GM04504 (cell line): Measurements from ENCODE around the gene ERMN.
"Not testable (repeated sequence)": the region's sequence is repeated elsewhere in the genome, so short reads cannot be mapped to it uniquely, and the experiment has no call there.

Experiments used
- DNase-seq: peaks from one replicate; pipeline ENCODE4 v3.0.0-alpha.2; 2012; ENCODE audit warnings: low read depth

Gene ERMN, protein sequence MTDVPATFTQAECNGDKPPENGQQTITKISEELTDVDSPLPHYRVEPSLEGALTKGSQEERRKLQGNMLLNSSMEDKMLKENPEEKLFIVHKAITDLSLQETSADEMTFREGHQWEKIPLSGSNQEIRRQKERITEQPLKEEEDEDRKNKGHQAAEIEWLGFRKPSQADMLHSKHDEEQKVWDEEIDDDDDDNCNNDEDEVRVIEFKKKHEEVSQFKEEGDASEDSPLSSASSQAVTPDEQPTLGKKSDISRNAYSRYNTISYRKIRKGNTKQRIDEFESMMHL

DNA sequence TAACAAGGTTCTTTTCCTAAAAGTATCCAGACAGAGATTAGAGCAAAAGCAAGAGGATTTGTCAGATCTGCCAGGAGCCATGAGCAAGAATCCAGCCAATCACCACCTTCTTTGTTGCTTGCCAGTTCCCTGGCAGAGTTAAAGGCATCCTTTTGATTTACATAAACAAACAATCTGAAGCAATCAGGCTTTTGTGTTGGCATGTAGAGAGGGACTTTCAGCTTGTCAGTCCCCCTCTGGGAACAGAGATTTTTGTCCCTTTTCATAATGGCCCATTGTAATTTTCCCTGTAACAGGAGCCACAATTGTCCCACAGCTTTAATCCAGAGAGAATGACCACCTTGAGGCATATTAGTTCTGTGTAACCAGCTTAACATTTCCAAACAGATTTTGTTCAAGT, at the start of gene ERMN:
ERMN (minus strand) TSS at position 39 of the 400 bp plus-strand sequence. CDS start 182 bp downstream, outside the sequence.
- DNase-seq = no peak

DNA sequence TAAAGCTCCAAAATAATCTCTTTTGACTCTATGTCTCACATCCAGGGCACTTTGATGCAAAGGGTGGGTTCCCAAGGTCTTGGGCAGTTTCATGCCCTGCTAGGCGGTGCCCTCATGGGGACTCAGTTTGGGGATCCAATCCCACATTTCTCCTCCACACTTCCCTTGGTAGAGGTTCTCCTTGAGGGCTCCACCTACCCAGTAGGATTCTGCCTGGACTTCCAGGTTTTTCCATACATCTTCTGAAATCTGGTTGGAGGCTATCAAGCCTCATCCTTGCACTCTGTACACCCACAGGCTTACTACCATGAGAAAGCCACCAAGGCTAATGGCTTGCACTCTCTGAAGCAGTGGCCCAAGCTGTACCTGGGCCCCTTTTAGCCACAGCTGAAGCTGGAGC, 49.8 kb upstream of the ERMN start:
- DNase-seq = no peak

DNA sequence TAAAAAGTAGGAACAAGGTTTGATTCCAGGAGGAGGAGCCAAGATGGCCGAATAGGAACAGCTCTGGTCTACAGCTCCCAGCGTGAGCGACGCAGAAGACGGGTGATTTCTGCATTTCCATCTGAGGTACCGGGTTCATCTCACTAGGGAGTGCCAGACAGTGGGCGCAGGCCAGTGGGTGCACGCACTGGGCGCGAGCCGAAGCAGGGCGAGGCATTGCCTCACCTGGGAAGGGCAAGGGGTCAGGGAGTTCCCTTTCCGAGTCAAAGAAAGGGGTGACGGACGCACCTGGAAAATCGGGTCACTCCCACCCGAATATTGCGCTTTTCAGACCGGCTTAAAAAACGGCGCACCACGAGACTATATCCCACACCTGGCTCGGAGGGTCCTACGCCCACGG, 42.9 kb upstream of the ERMN start:
- not testable (repeated sequence) for DNase-seq

DNA sequence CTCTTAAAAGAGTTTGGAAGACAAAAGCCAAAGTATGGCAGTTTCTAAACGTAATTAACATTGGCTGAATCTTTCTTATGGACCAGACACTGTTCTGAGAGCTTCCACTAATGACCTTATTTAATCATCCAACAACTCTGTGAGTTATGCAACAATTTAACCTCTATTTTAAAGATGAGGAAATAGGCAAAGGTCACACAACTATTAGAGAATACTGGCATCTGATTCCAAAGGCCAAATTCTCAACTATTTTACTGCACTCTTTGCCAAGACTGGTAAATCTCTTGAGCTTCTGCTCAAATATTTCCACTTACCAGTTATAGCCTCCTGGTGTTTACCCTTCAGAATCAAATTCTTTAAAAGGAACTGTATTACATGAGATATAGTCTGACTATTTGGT, 42.1 kb upstream of the ERMN start:
- DNase-seq = no peak

DNA sequence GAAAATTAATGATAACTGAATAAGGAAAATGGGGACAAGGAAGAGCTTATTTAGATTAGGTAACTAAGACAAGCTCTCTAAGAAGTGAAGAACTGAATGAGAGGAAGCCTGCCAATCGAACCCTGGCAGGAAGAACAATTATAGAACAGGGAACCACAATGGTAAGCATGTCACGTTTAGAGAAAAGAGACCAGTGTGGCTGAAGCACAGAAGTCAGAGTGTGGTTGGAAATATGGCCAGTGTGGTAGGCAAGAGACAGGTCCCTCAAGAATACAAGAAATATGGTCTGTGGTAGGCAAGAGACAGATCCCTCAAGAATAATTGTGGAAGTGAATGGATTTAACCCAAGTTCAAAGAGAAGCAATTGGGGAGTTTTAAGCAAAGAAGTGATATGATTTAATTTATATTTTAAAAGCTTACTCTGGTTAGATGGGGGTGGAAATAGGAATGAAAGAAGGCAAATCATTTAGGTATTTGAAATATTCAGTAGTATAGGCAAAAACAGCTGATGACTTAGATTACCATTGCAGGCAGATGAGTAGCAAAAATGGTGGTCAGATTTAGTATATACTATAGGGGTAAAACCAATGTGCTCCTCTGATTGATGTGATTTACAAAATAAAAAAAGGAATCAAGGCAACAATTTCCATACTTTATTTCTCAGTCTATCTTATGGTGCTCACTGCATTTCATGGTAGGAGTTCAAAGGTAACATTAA, 38.8 kb upstream of the ERMN start:
- DNase-seq = no peak

DNA sequence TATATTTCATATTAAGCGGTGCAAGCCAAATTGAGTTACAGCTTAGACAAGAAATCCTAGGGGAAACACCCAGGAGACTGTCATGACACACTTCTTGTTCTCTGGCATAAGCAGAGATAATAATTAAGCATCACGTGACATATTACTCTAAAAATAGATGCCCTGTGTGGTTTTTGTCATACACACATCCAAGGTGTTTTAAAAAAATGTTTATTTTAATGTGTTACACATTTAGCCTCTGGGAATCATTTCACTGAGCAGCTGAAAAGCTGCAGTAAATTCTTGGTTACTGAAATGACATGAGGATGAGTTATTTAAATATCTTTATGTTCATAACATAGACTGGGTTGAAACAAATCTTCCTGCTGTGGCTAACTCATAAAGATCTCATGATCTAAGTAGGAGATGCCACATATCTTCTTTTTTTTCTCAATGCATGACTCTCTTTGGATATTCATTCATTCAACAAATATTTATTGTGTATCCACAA, 38.0 kb upstream of the ERMN start:
- peak; percentile 81 for DNase-seq

DNA sequence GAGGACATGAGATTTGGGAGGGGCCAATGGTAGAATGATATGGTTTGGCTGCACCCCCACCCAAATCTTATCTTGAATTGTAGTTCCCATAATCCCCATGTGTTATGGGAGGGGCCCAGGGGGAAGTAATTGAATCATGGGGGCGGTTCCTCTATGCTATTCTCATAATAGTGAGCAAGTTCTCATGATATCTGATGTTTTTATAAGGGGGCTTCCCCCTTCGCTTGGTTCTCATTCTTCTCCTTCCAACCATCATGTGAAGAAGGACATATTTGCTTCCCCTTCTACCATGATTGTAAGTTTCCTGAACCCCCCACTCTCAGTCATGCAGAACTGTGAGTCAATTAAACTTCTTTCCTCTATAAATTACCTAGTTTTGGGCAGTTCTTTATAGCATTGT, 37.0 kb upstream of the ERMN start:
- DNase-seq = no peak

DNA sequence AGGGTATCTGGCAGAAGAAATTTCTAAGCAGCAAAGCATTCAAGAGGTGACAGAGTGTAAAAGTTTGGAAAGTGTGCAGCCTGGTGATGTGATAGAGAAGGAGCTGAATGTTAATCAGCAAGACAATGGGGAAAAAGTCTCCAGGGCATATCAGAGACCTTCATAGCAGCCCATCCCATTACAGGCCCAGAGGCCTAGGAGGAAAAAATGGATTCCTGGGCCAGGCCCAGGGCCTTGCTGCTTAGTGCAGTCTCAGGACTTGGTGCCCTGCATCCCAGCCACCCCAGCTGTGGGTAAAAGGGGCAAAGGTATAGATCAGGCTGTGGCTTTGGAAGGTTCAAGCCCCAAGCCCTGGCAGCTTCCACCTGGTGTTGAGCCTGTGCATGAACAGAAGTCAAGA, 35.9 kb upstream of the ERMN start:
- DNase-seq = no peak

DNA sequence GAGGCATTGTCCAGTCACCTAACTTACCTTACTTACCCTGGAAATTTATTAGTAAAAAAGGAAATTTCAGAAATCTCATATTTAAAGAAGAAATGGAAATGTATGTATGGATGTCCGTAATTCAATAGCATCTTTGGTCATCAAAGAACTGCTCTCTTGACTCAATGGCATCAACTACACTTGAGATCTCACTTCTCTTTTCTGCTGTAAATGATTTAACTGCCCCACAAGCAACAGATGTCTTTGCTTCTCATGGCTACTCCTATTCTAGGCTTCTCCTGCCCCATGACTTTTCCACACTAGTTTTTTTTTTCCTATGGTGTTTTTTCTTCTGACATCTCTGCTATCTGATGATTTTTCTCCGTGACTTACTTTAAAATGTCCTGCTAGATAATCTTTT, 34.0 kb upstream of the ERMN start:
- DNase-seq = no peak

DNA sequence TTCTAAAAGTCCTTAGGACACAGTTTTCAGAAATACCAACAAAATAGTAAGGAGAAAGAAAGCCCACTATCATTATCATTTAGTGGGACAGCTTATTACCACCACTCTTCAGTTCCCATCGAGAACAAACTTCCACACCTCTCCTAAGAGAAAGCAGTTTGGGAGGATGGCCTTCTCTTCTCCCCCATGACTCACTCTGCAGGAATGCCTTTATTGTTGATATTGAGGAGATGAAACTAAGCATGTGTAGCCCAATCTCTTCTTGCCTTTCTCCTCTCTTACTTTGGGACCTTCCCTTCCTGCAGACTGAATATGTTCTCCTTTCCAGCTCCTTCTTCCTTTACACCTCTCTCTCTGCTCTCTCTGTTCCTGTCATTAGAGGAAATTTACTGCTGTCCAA, 30.0 kb upstream of the ERMN start:
- no peak for DNase-seq

DNA sequence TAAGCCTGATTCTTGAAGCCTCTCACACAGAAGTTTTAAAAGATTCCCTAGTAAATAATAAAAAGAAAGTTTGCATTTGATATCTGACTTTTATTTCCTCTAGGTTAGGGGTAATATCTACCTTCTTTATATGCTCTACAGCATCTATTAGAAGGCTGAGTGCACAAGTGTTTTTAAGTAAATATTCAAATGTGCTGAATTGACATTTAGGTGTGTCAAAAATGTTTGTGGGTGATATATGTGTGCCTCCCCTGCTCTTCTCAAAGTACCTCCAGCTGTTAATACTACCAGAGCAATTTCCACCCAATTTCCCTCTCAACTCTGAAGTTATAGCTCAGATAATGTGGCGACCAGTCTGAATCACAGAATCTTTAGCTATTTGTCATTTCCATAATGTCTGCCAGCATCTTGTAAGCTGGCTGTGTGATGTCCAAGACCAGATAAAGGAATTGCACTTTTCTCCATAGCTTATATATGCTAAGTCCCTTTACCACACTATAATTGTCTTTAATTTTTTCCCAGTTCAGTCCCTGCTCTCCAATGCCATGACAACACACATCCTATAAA, 24.4 kb upstream of the ERMN start:
- DNase-seq = peak; percentile 32

DNA sequence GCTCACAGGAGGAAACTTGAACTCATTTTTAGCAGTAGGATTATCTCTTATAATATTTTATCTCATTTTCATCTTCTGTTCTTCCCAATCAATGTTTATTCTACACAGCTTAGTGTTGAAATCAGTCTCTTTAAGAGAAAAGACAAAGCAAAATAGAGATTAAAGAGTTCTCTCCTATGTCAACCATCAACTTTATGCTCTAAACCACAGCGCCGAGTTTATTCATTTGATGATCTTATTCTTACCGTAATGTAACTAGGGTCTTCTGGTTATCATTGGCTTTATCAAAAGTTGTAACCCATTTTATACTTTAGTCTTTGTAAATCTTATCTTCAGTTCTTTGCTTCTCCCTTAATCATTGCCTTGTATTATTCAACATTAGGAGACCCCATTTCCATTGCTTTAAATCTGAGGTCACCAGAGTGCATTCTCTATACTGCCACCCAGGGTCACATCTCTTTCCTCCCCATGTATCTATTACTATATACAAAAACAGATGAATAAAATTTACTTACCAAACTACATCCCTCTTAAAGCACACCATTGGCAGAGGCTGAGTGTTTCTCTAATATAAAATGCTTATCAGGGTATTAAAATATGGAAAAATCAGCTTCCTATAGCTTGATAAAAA, 22.8 kb upstream of the ERMN start:
- DNase-seq = no peak

DNA sequence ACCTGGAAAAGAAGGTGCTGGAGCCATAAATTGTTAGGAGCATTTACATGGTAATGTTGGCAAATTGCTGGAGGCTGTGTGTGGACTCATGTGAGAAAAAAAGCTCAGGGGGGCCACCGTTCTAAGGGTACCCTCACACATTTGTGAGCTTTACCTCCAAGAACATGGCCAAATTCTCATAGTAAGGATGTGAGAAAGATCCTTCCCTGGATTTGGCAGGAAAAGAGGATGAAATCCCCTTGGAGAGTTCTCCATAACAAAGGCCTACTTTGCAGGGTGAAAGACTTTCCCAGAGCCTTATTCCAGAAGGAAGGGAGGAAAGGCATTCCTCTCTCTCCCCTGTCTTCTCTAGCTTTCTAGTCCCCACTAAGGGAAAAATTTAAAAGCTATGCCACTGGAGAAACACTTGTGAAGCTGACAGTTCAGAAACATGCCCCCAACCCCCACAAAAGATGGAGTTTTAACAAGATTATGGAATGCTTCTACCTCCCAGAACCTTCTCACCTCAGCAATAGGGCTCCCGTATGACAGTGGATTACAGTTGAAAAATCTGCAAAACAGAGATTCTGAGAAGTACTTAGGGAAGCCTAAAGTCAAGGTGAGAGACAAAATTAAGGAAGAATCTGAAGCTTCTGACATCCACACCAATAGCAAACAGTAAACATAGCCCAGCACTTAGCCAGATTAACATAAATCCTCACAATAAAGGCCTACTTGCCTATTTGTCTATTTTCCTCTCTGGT, 20.2 kb upstream of the ERMN start:
- DNase-seq = no peak

DNA sequence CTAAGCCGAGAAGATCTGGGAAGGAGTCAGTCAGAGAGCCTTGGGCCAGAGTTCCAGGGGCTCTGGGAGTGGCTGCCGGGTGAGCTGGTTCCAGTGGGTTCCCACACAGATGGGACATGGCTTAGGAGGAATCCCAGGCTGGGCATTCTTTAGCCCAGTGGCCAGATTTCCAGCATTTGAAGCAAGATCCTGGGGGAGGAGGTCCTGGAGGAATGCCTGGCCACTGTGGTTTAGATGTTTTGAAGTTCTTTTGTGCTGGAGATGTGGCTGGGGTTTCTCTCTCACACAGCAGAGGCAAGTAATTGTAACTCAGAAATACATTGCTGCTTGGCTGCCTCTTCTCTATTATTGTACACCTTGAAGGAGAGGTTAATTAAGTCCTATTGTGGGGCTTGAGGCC, 15.8 kb upstream of the ERMN start:
- DNase-seq = peak; percentile 64

DNA sequence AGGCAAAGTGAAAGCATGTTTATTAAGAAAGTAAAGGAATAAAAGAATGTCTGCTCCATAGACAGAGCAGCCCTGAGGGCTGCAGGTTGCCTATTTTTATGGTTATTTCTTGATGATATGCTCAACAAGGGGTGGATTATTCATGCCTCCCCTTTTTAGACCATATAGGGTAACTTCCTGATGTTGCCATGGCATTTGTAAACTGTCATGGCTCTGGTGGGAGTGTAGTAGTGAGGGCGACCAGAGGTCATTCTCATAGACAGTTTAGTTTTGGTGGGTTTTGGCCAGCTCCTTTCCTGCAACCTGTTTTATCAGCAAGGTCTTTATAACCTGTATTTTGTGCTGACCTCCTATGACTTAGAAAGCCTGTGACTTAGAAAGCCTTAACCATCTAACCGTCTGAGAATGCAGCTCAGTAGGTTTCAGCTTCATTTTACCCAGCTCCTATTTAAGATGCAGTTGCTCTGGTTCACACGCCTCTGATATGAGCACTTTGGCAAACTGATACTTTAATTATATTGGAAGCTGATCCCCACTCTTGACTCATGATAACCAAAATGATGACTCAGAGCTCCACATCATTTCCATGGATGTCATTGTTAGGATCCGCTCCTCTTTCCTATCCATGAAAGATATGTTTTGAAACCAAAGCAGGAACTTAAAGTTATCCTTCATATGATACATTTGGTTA, 14.5 kb upstream of the ERMN start:
- DNase-seq = peak; percentile 42

DNA sequence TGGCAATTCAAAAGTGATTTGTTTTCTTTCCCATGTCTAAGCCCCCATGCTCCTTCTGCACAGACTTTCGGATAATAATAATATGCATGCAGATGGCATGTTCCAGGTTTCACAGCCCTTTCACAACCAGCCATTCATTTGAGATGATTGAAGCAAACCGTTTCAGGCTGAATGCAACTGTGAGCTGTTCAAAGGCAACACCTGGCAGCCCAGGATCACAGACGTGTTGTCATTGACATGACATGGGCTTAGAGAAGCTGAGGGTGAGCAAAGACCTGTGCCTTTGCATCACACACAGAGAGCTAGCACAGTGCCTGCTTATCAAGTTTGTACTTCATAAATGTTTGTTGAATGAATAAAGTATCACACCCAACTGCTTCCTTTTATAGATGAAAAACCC, 12.4 kb upstream of the ERMN start:
- no peak for DNase-seq

DNA sequence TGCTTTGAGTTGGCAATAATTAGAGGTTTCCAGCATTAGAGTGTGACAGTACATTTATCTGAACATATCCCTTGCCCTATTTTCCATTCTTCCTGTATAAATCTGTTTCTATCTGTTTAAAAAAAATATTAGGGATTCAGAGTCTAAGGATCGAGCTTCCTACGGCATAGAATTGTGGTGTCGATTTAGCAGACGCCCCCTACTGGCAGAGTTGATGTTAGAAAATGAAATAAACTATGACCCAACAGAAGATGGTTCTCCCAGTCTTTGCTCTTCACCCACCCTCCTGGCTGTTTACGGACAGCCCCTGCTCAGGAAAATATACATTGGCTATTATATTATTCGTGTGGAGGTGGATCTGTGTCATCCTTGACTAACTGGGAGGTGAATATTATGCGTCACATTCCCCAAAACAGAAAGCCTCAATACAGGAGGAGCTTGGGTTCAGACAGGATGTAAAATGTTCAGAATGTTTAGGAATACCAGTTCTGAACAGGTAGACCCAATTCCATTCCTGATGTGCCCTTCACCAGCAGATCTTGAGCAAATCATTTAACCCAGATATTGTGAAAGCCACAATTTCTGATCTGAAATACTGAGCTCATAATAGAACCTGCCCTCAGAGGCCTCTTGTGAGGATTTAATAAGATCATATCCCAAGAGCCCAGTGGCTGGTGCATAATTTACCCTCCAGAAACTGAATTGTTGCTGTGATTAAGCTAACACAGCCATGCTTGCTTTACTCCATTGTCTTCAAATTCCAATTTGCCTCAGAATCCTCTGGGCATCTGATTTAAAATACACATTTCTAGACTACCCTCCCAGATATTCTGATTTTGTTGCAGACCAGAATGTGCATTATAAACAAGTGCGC, 10.8 kb upstream of the ERMN start:
- DNase-seq = no peak

DNA sequence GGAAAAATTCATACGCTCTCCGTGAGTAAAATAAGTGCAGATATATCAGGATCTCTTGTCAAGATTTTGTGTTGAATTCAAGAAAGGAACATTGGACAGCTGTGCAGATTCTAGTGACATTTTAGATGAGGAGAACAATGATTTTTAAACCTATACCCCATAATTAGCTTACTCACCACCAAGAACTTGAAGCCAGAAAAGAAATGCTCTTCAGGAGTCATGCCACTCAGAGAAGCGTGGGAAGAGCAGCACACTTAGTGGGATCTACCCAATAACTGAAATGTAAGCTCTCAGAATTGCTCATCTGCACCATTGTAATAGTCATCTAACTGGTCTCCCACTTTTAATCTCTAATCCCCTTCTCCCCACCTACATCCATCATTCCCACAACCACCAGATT, 9.2 kb upstream of the ERMN start:
- DNase-seq = no peak

DNA sequence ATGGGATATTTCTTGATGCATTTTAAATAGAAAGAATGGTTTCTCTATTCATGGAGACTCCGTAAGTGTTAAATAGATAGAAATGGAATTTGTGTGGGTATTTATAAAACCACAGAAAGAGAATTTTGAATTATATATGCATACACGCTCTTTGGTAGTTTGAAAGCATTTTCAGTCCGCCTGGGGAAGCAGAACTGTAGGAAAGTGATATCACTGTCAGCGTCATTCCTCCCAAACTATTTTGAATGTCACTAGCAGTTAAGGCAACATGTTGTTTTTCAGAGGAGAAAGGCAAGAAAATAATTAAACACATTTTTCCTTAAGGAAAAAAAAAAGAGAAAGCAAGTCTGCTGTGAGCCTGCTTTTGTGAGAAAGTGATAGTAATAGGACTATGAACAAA, 8.7 kb upstream of the ERMN start:
- DNase-seq = no peak

DNA sequence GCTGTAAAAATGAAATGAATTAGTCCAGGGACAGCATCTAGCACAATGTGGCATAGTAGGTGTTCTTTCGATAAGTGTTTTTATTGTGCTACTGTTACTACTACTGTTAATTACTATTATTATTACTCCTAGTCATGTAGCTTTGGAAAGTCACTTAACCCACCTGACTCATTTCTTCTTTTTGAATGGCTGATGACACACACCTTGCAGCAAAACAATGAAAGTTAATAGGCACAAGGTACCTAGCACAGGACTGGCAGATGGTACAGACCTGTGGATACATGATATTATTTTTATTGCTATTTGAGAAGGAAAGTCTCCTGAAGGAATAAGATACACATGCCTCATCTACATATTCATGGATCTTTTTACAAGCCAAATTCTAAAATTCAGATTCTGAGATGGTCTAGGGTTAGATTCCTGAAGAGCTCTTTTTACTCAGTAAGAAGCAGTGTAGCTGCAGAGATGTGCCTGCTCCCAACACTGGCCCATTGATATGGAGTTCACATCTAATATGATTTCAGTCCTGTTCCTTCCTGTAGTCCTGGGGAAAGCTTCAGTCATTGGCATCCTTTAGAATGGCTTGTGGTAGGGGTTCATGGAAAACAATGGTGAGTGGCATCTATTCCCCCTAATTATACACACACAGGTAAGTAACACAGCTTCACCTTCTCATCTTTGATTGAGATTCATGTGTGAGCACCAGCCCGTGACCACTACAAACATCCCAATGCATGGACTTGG, 7.9 kb upstream of the ERMN start:
- no peak for DNase-seq
